H1 (cell line): ENCODE measurements around the gene TPT1. TPM values are rescaled to one million over a fixed set of nuclear protein-coding genes. Genes with fewer than 3 reads are reported as not detected.

ENCODE experiments used
- CTCF ChIA-PET: fragments of 300-600 bp; sonication (Branson Sonifier 250); formaldehyde crosslinking; loops from one replicate; lab custom pipeline; 2021; ENCODE audit not compliant: partially characterized antibody; lab: Charles Lee
- POLR2A ChIA-PET: fragments of 300-600 bp; sonication (Branson Sonifier 250); formaldehyde crosslinking; loops from one replicate; lab custom pipeline; 2021; ENCODE audit warnings: inconsistent platforms; ENCODE audit not compliant: partially characterized antibody; lab: Charles Lee
- DNase-seq, 2 experiments: peaks; one replicate each; pipeline versions ENCODE4 v3.0.0 to v3.0.0-alpha.2; 2010 to 2022; ENCODE audit warnings: low spot score in 2 of 2, low read depth in 1 of 2, mixed read lengths in 1 of 2
- FAIRE-seq: peaks from 2 replicates; lab custom pipeline; 2011; peaks lifted over from hg19 to GRCh38; lab: Jason Lieb, UNC
- H2AFZ ChIP-seq: 2 replicates; pipeline ENCODE4 v1.8.1; 2012; ENCODE audit warnings: low read length, inconsistent platforms
- H2AK5ac ChIP-seq: 2 replicates; pipeline ENCODE4 v1.6.1; 2013; ENCODE audit warnings: low read depth, low read length
- H2BK120ac ChIP-seq: replicated peaks from 2 replicates; pipeline ENCODE3; 2013; ENCODE audit warnings: low read depth, low read length, inconsistent platforms
- H2BK12ac ChIP-seq: 2 replicates; pipeline ENCODE4 v1.6.1; 2013; ENCODE audit warnings: low read depth, low read length
- H2BK15ac ChIP-seq: 2 replicates; pipeline ENCODE4 v1.6.1; 2013; ENCODE audit warnings: low read length
- H2BK20ac ChIP-seq: 2 replicates; pipeline ENCODE4 v1.6.1; 2013; ENCODE audit warnings: low read length
- H2BK5ac ChIP-seq: 2 replicates; pipeline ENCODE4 v1.6.1; 2013; ENCODE audit warnings: low read depth, low read length
- H3K14ac ChIP-seq: 2 replicates; pipeline ENCODE4 v1.6.1; 2013; ENCODE audit warnings: inconsistent platforms; ENCODE audit not compliant: insufficient read length
- H3K18ac ChIP-seq: 2 replicates; pipeline ENCODE4 v1.6.1; 2013; ENCODE audit warnings: low read length; ENCODE audit errors: extremely low read depth
- H3K23ac ChIP-seq: 2 replicates; pipeline ENCODE4 v1.6.1; 2013; ENCODE audit warnings: inconsistent platforms; ENCODE audit not compliant: insufficient read length
- H3K23me2 ChIP-seq: 2 replicates; pipeline ENCODE4 v1.6.1; 2013; ENCODE audit warnings: low read depth, low read length
- H3K27ac ChIP-seq: 2 replicates; pipeline ENCODE4 v1.6.1; 2011; ENCODE audit warnings: low read depth, low read length, inconsistent platforms
- H3K27me3 ChIP-seq, 4 experiments: replicated peaks in 1 of 4; 1 replicate in 1 of 4; 2 replicates in 3 of 4; pipeline versions ENCODE4 v1.6.1 to v1.8.1; 2011 to 2013; ENCODE audit warnings: low read length in 3 of 4, mild to moderate bottlenecking in 3 of 4, inconsistent platforms in 2 of 4, mixed read lengths in 2 of 4, moderate library complexity in 1 of 4; ENCODE audit not compliant: control insufficient read depth in 3 of 4, insufficient read depth in 3 of 4; ENCODE audit errors: extremely low read depth in 1 of 4
- H3K36me3 ChIP-seq, 4 experiments: 2 replicates each; pipeline versions ENCODE4 v1.6.1 to v1.8.1; 2011 to 2013; ENCODE audit warnings: mild to moderate bottlenecking in 4 of 4, low read length in 3 of 4, moderate library complexity in 2 of 4, control low read depth in 1 of 4, inconsistent platforms in 1 of 4; ENCODE audit not compliant: insufficient read depth in 4 of 4, control insufficient read depth in 2 of 4
- H3K4ac ChIP-seq: replicated peaks from 2 replicates; pipeline ENCODE3; 2013; ENCODE audit warnings: low read length, low read depth, mixed read lengths, inconsistent platforms; ENCODE audit not compliant: insufficient read length
- H3K4me1 ChIP-seq, 4 experiments: replicated peaks in 1 of 4; 1 replicate in 1 of 4; 2 replicates in 3 of 4; pipeline versions ENCODE4 v1.6.1 to v1.8.1; 2011 to 2013; ENCODE audit warnings: low read length in 3 of 4, inconsistent platforms in 2 of 4, mixed read lengths in 1 of 4; ENCODE audit not compliant: insufficient read depth in 4 of 4, control insufficient read depth in 3 of 4
- H3K4me2 ChIP-seq, 2 experiments: 2 replicates each; pipeline versions ENCODE4 v1.6.1 to v1.8.1; 2011 to 2013; ENCODE audit warnings: low read depth in 2 of 2, low read length in 2 of 2, control low read depth in 1 of 2, inconsistent platforms in 1 of 2, mild to moderate bottlenecking in 1 of 2; ENCODE audit not compliant: insufficient read depth in 1 of 2
- H3K4me3 ChIP-seq, 4 experiments: fragments of 200-600, 300-600 bp in 1 of 4; sonication (generic), shearing (Covaris generic), sonication (Bioruptor Twin) in 1 of 4; 2 replicates each; pipeline versions ENCODE4 v1.5.1 to v1.8.1; 2011 to 2016; ENCODE audit warnings: low read length in 4 of 4, low read depth in 3 of 4, control low read depth in 2 of 4, inconsistent platforms in 2 of 4, mild to moderate bottlenecking in 2 of 4, mixed read lengths in 1 of 4, moderate library complexity in 1 of 4; ENCODE audit not compliant: insufficient read depth in 2 of 4; ENCODE audit errors: extremely low read depth in 1 of 4
- H3K56ac ChIP-seq: replicated peaks from 2 replicates; pipeline ENCODE3; 2013; ENCODE audit warnings: low read depth, mild to moderate bottlenecking, mixed read lengths, low read length, inconsistent platforms; ENCODE audit not compliant: insufficient read length
- H3K79me1 ChIP-seq: 2 replicates; pipeline ENCODE4 v1.6.1; 2013; ENCODE audit warnings: low read depth, low read length, control low read depth
- H3K79me2 ChIP-seq, 2 experiments: 2 replicates each; pipeline versions ENCODE4 v1.6.1 to v1.8.1; 2012 to 2013; ENCODE audit warnings: low read length in 2 of 2, mild to moderate bottlenecking in 2 of 2, inconsistent platforms in 1 of 2; ENCODE audit not compliant: insufficient read depth in 2 of 2, control insufficient read depth in 1 of 2
- H3K9ac ChIP-seq, 4 experiments: replicated peaks in 1 of 4; 1 replicate in 1 of 4; 2 replicates in 3 of 4; pipeline versions ENCODE4 v1.6.1 to v1.8.1; 2011 to 2013; ENCODE audit warnings: low read depth in 3 of 4, low read length in 3 of 4, control low read depth in 2 of 4, mild to moderate bottlenecking in 2 of 4, moderate library complexity in 2 of 4, inconsistent platforms in 1 of 4; ENCODE audit errors: extremely low read depth in 1 of 4
- H3K9me3 ChIP-seq, 2 experiments: 2 replicates each; pipeline versions ENCODE4 v1.6.1 to v1.8.1; 2012 to 2013; ENCODE audit warnings: mild to moderate bottlenecking in 2 of 2, moderate library complexity in 2 of 2, control low read depth in 1 of 2, inconsistent platforms in 1 of 2, low read depth in 1 of 2, low read length in 1 of 2, mixed read lengths in 1 of 2; ENCODE audit not compliant: insufficient read depth in 2 of 2
- H4K20me1 ChIP-seq, 2 experiments: replicated peaks in 1 of 2; 2 replicates each; pipeline versions ENCODE3 to v1.8.1; 2011 to 2013; ENCODE audit warnings: inconsistent platforms in 2 of 2, low read length in 2 of 2, mild to moderate bottlenecking in 1 of 2; ENCODE audit not compliant: insufficient read depth in 2 of 2, control insufficient read depth in 1 of 2
- H4K5ac ChIP-seq: 2 replicates; pipeline ENCODE4 v1.6.1; 2013; ENCODE audit warnings: low read length, low read depth, mixed read lengths, inconsistent platforms; ENCODE audit not compliant: insufficient read length
- H4K8ac ChIP-seq: 2 replicates; pipeline ENCODE4 v1.8.0; 2013; ENCODE audit warnings: mild to moderate bottlenecking, moderate library complexity, low read length, inconsistent platforms; ENCODE audit not compliant: insufficient read depth; ENCODE audit errors: extremely low read depth
- H4K91ac ChIP-seq: replicated peaks from 2 replicates; pipeline ENCODE3; 2013; ENCODE audit warnings: low read length, mixed read lengths, inconsistent platforms; ENCODE audit not compliant: insufficient read length
- CHD1 ChIP-seq: IDR thresholded peaks from 2 replicates; pipeline ENCODE4 v1.6.1; 2012; ENCODE audit warnings: low read depth, low read length, improper control_type of control experiment
- EZH2 ChIP-seq: fragments of 200-600 bp; sonication (generic); IDR thresholded peaks from 2 replicates; pipeline ENCODE4 v1.7.1; 2012; ENCODE audit warnings: low read depth, mild to moderate bottlenecking, moderate library complexity, low read length, inconsistent platforms; ENCODE audit not compliant: severe bottlenecking
- JUND ChIP-seq: IDR thresholded peaks from 2 replicates; pipeline ENCODE4 v1.6.1; 2011; ENCODE audit warnings: mild to moderate bottlenecking, improper control_type of control experiment, low read length
- KDM4A ChIP-seq: IDR thresholded peaks from one replicate; pipeline ENCODE4 v1.7.1; 2012; ENCODE audit warnings: low read depth, mild to moderate bottlenecking, moderate library complexity, low read length, inconsistent platforms; ENCODE audit not compliant: severe bottlenecking
- NRF1 ChIP-seq: IDR thresholded peaks from 2 replicates; pipeline ENCODE4 v1.6.1; 2011; ENCODE audit warnings: mild to moderate bottlenecking, low read depth, low read length, improper control_type of control experiment
- RBBP5 ChIP-seq: IDR thresholded peaks from 2 replicates; pipeline ENCODE4 v1.7.1; 2012; ENCODE audit warnings: low read depth, mild to moderate bottlenecking, inconsistent platforms, low read length, moderate library complexity, borderline replicate concordance
- SP2 ChIP-seq: IDR thresholded peaks from 2 replicates; pipeline ENCODE4 v1.6.1; 2012; ENCODE audit warnings: mild to moderate bottlenecking, low read length, inconsistent platforms
- WGBS, 2 experiments: shearing (Covaris generic) in 1 of 2; methylation state at CpG; one replicate each; pipeline versions ENCODE4 v1.1.6 to v1.1.7; 2013 to 2015; ENCODE audit warnings: low lambda C conversion rate in 2 of 2, mixed read lengths in 2 of 2, inconsistent platforms in 1 of 2, low coverage in 1 of 2, missing lambda C conversion rate in 1 of 2; ENCODE audit not compliant: insufficient replicate concordance in 2 of 2, insufficient coverage in 1 of 2, insufficient read length in 1 of 2; ENCODE audit errors: extremely low coverage in 1 of 2, missing lambda C conversion rate in 1 of 2; 5-methylcytosine and 5-hydroxymethylcytosine counted together
- polyA plus RNA-seq, 7 experiments: library from polyadenylated mRNA; depleted of rRNA in 3 of 7; stranded (reverse) in 5 of 7; unstranded in 2 of 7; fragments of >200 nt in 5 of 7; fragments of 200-250 nt in 2 of 7; gene quantifications; 1 replicate in 5 of 7; 2 replicates in 1 of 7; 4 replicates in 1 of 7; pipeline versions ENCODE4 v1.2.1 to v1.2.3, GENCODE V29; 2011 to 2013; ENCODE audit warnings: missing spikeins in 2 of 7, mixed read lengths in 2 of 7
- total RNA-seq: library from RNA; stranded (reverse); fragmentation: NEBNext Ultra II Directional; extraction: Animal tissue kit (Norgen Biotek cat#: 25700); gene quantifications from 2 replicates; pipeline ENCODE4 v1.2.1, GENCODE V29; 2021
- TF ChIP-seq, protein P1 (sequence below): IDR thresholded peaks from 2 replicates; pipeline ENCODE4 v1.6.1; 2012; ENCODE audit warnings: inconsistent platforms

Gene TPT1
- total and polyA plus RNA-seq, 2 of the 8 experiments (the other 6 are each of a cell fraction or from before 2014, with no cell fraction given): 2,245 to 2,279 TPM

- Histone ChIP-seq H2BK20ac (no peak overlapping the region), H3K9me3 (no peaks in the 10 kb centered on the region), H3K27me3 (no peaks in the 10 kb centered on the region), H3K4ac (no peak overlapping the region), H2AFZ (no peak overlapping the region), H3K4me3 (no peak overlapping the region), H3K18ac (no peak overlapping the region), H3K4me2 (no peak overlapping the region), H2AK5ac (no peak overlapping the region), H3K9ac (no peak overlapping the region), H3K56ac (no peak overlapping the region), H3K79me2 (no peaks in the 10 kb centered on the region), H2BK15ac (no peak overlapping the region), H3K79me1 (0 out of 2 replicates have a peak, but pooled peaks cover 3% of the 10 kb centered on the region), H3K23me2 (peaks cover 3% of the 10 kb centered on the region; the same call in 1 of the 2 replicates), H4K91ac (no peak overlapping the region), H3K4me1 (peaks cover 0 to 6% (median 0%) of the 10 kb centered on the region in 4 experiments; a peak in 4 of 7 replicates), H2BK120ac (no peak overlapping the region), H3K14ac (no peak overlapping the region), H3K23ac (no peak overlapping the region), H3K36me3 (peaks cover 9 to 26% (median 15%) of the 10 kb centered on the region in 4 experiments), H4K5ac (no peak overlapping the region), H2BK12ac (no peak overlapping the region), H4K20me1 (peaks cover 0 to 11% of the 10 kb centered on the region in 2 experiments), H4K8ac (no peak overlapping the region), H3K27ac (no peak overlapping the region), H2BK5ac (no peak overlapping the region)
- 87% methylated on average over 3 of the region's 3 CpGs; no CpG with 5 or more reads in 1 of the 2 experiments for WGBS, 2 experiments
- ChIA-PET CTCF (interaction anchor here (0.8 to 2.5 kb wide), 7 partner anchors 9 to 285 kb away, joined by 3 to 6 read pairs (median 4); partner anchors contain the start of gene TPT1), POLR2A (interaction anchor here (0.7 to 16.2 kb wide), 19 partner anchors 8 to 378 kb away, joined by 3 to 319 read pairs (median 3); partner anchors contain the start of gene TPT1)
- FAIRE-seq (no peak), DNase-seq (no peak)
- TF ChIP-seq JUND (no peak), NRF1 (no peak), CHD1 (no peak), KDM4A (no peak), SP2 (no peak), EZH2 (no peak), RBBP5 (no peak)
- TF ChIP-seq, protein P1, sequence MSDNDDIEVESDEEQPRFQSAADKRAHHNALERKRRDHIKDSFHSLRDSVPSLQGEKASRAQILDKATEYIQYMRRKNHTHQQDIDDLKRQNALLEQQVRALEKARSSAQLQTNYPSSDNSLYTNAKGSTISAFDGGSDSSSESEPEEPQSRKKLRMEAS: no peak
These were observed 9.3 kb downstream of the TPT1 start for GRCh38 chr13:45331692-45332035.
